GM23248 (cell line): Measurements from ENCODE around the gene CCDC157. TPM values are rescaled to one million over a fixed set of nuclear protein-coding genes. Genes with fewer than 3 reads are reported as not detected.
A peak's percentile ranks its signal among the peaks of the same experiment; 100 is the strongest.
"Not testable (repeated sequence)": the region's sequence is repeated elsewhere in the genome, so short reads cannot be mapped to it uniquely, and the experiment has no call there.

Experiments used
- DNase-seq: peaks from one replicate; pipeline ENCODE4 v3.0.0-alpha.2; 2015
- H2AFZ ChIP-seq: fragments of 200-600 bp; sonication (generic); 2 replicates; pipeline ENCODE4 v1.6.1; 2016; ENCODE audit warnings: antibody characterized with exemption
- H3F3A ChIP-seq: fragments of 200-600 bp; sonication (generic); 2 replicates; pipeline ENCODE4 v1.6.1; 2016; ENCODE audit warnings: mild to moderate bottlenecking, antibody characterized with exemption, mixed run types; ENCODE audit not compliant: insufficient read depth
- H3K27ac ChIP-seq: fragments of 200-600 bp; sonication (generic); 2 replicates; pipeline ENCODE4 v1.5.1; 2016; ENCODE audit warnings: mild to moderate bottlenecking
- H3K27me3 ChIP-seq: fragments of 200-600 bp; sonication (generic); replicated peaks from 2 replicates; pipeline ENCODE4 v1.6.1; 2016; ENCODE audit warnings: mild to moderate bottlenecking; ENCODE audit not compliant: insufficient read depth
- H3K36me3 ChIP-seq: fragments of 200-600 bp; sonication (generic); 2 replicates; pipeline ENCODE4 v1.6.1; 2016; ENCODE audit warnings: low read depth, mild to moderate bottlenecking
- H3K4me1 ChIP-seq: fragments of 200-600 bp; sonication (generic); 2 replicates; pipeline ENCODE4 v1.6.1; 2016; ENCODE audit warnings: mild to moderate bottlenecking; ENCODE audit not compliant: insufficient read depth
- H3K4me2 ChIP-seq: fragments of 200-600 bp; sonication (generic); one replicate; pipeline ENCODE4 v1.6.1; 2016; ENCODE audit warnings: mild to moderate bottlenecking; ENCODE audit not compliant: unreplicated experiment
- H3K4me3 ChIP-seq: fragments of 200-600 bp; sonication (generic); 2 replicates; pipeline ENCODE4 v1.5.1; 2016; ENCODE audit warnings: mild to moderate bottlenecking
- H3K79me2 ChIP-seq: fragments of 200-600 bp; sonication (generic); 2 replicates; pipeline ENCODE4 v1.6.1; 2016; ENCODE audit warnings: mild to moderate bottlenecking; ENCODE audit not compliant: insufficient read depth
- H3K9ac ChIP-seq: fragments of 200-600 bp; sonication (generic); 2 replicates; pipeline ENCODE4 v1.6.1; 2016; ENCODE audit warnings: mild to moderate bottlenecking
- H3K9me2 ChIP-seq: fragments of 200-600 bp; sonication (generic); 2 replicates; pipeline ENCODE4 v1.6.1; 2016; ENCODE audit warnings: mixed run types, mild to moderate bottlenecking, moderate library complexity; ENCODE audit not compliant: insufficient read depth
- H3K9me3 ChIP-seq: fragments of 200-600 bp; sonication (generic); one replicate; pipeline ENCODE4 v1.6.1; 2017; ENCODE audit warnings: low read depth
- H4K20me1 ChIP-seq: fragments of 200-600 bp; sonication (generic); 2 replicates; pipeline ENCODE4 v1.6.0; 2016; ENCODE audit not compliant: insufficient read depth
- EZH2 ChIP-seq: fragments of 200-600 bp; sonication (generic); IDR thresholded peaks from 2 replicates; pipeline ENCODE4 v1.6.1; 2018; ENCODE audit warnings: antibody characterized with exemption, mild to moderate bottlenecking; ENCODE audit not compliant: insufficient read depth, poor library complexity, severe bottlenecking
- EZH2phosphoT487 ChIP-seq: fragments of 200-600 bp; sonication (generic); IDR thresholded peaks from 2 replicates; pipeline ENCODE4 v1.6.1; 2018; ENCODE audit warnings: antibody characterized with exemption, moderate library complexity, mild to moderate bottlenecking, low read depth; ENCODE audit not compliant: insufficient read depth
- WGBS, 2 experiments: methylation state at CpG; one replicate each; pipeline ENCODE4 v1.1.6; 2015 to 2017; ENCODE audit warnings: low lambda C conversion rate in 2 of 2, low coverage in 1 of 2; ENCODE audit errors: missing lambda C conversion rate in 2 of 2; 5-methylcytosine and 5-hydroxymethylcytosine counted together
- in situ Hi-C: fragments of 300-500 bp; cut with MboI; formaldehyde crosslinking; loops from 2 replicates; pipeline ENCODE4 v1.15.0; 2020
- polyA plus RNA-seq: library from polyadenylated mRNA; unstranded; fragments of >200 nt; fragmentation: Nextera tagmentation; extraction: Ambion mirVana; gene quantifications from 2 replicates; pipeline ENCODE4 v1.2.1, GENCODE V29; 2016
- total RNA-seq: library from RNA; depleted of rRNA; stranded (reverse); fragments of >200 nt; shearing (Covaris generic); gene quantifications from 2 replicates; pipeline ENCODE4 v1.2.3, GENCODE V29; 2014

The CCDC157 gene
- total and polyA plus RNA-seq, 2 experiments from 2014 or later: 2.7 to 5.0 TPM

- H3K4me3 ChIP-seq: no peak overlapping the region
- no peak overlapping the region for H3K4me2 ChIP-seq
- peaks cover 20% of the 10 kb centered on the region for H3F3A ChIP-seq
- H3K27ac ChIP-seq: no peak overlapping the region
- H3K4me1 ChIP-seq: peaks cover 34% of the 10 kb centered on the region
- no peak for DNase-seq
- in situ Hi-C loops: no loop called here
- H3K36me3 ChIP-seq: no peaks in the 10 kb centered on the region; the same call in 1 of the 2 replicates
- no peaks in the 10 kb centered on the region for H3K9me3 ChIP-seq
- TF ChIP-seq EZH2: no peak
- TF ChIP-seq EZH2phosphoT487: no peak
- peak overlapping the region; percentile 5; the same call in 1 of the 2 replicates for H3K9ac ChIP-seq
- peaks cover 95% of the 10 kb centered on the region for H3K79me2 ChIP-seq
- 66% methylated on average over 5 of the region's 5 CpGs for WGBS, 2 experiments
- H3K27me3 ChIP-seq: no peaks in the 10 kb centered on the region
- H4K20me1 ChIP-seq: no peaks in the 10 kb centered on the region
- no peaks in the 10 kb centered on the region for H3K9me2 ChIP-seq
- H2AFZ ChIP-seq: no peak overlapping the region
Measured at GRCh38 chr22:30402028-30402765, 45.4 kb downstream of the CCDC157 start.

- in situ Hi-C loops, H3K27ac ChIP-seq, H3K9me3 ChIP-seq, H3K36me3 ChIP-seq, H2AFZ ChIP-seq, H3K4me3 ChIP-seq, H3K4me2 ChIP-seq, DNase-seq, H3K27me3 ChIP-seq, H3K9me2 ChIP-seq, H4K20me1 ChIP-seq: not testable (repeated sequence)
- Histone ChIP-seq H3K79me2 (peaks cover 92% of the 10 kb centered on the region), H3K4me1 (peaks cover 34% of the 10 kb centered on the region), H3K9ac (peak overlapping the region; percentile 5; the same call in 1 of the 2 replicates), H3F3A (peaks cover 24% of the 10 kb centered on the region)
- WGBS, 2 experiments: 97 to 99% methylated on average over 5 of the region's 5 CpGs
Measured at GRCh38 chr22:30402766-30403104, 45.9 kb downstream of the CCDC157 start.

GRCh38 chr22:30404307-30404706 is 47.5 kb downstream of the CCDC157 start:
- Histone ChIP-seq H4K20me1 (no peaks in the 10 kb centered on the region), H2AFZ (no peak overlapping the region), H3K27me3 (no peaks in the 10 kb centered on the region), H3K27ac (no peak overlapping the region), H3K4me2 (no peak overlapping the region), H3K4me3 (no peak overlapping the region), H3K9ac (no peak overlapping the region), H3K9me2 (no peaks in the 10 kb centered on the region), H3K36me3 (peaks cover 12% of the 10 kb centered on the region; the same call in 1 of the 2 replicates), H3K79me2 (peaks cover 78% of the 10 kb centered on the region), H3K4me1 (peaks cover 31% of the 10 kb centered on the region), H3K9me3 (no peaks in the 10 kb centered on the region), H3F3A (peaks cover 29% of the 10 kb centered on the region)
- in situ Hi-C loops: no loop called here
- DNase-seq: no peak
- 84 to 88% methylated on average over 6 of the region's 6 CpGs for WGBS, 2 experiments
- no peak for TF ChIP-seq EZH2phosphoT487
- no peak for TF ChIP-seq EZH2

DNA sequence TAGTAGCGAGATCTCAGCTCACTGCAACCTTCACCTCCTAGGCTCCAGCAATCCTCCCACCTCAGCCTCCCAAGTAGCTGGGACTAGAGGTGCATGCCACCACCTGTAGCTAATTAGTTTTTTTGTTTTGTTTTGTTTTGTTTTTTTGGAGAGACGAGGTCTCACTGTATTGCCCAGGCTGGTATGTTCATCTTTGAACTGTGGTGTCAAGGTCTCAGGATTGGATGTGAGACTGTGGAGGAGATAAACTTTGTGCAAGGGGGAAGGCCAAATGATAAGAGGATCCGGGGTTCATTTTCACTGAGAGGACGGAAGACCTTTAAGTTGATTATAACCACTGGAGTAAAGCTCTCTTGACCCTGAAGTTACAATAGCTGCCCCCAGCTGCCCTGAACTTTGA is 48.9 kb downstream of the CCDC157 start:
- no peak overlapping the region for H3K4me2 ChIP-seq
- H3K27me3 ChIP-seq: no peaks in the 10 kb centered on the region
- in situ Hi-C loops: no loop called here
- no peaks in the 10 kb centered on the region for H4K20me1 ChIP-seq
- no peak for TF ChIP-seq EZH2
- TF ChIP-seq EZH2phosphoT487: no peak
- H3K9me2 ChIP-seq: no peaks in the 10 kb centered on the region
- no peak overlapping the region for H3K27ac ChIP-seq
- H3F3A ChIP-seq: peaks cover 36% of the 10 kb centered on the region
- no peak overlapping the region for H3K9ac ChIP-seq
- no peak for DNase-seq
- H3K4me1 ChIP-seq: peaks cover 28% of the 10 kb centered on the region
- peaks cover 78% of the 10 kb centered on the region for H3K79me2 ChIP-seq
- H2AFZ ChIP-seq: no peak overlapping the region
- WGBS, 2 experiments: 91 to 92% methylated on average over 4 of the region's 4 CpGs
- H3K4me3 ChIP-seq: no peak overlapping the region
- no peaks in the 10 kb centered on the region for H3K9me3 ChIP-seq
- peaks cover 26% of the 10 kb centered on the region for H3K36me3 ChIP-seq
